H9 (cell line): Measurements from ENCODE around the gene RASIP1. TPM values are rescaled to one million over a fixed set of nuclear protein-coding genes. Genes with fewer than 3 reads are reported as not detected.

ENCODE experiments used
- DNase-seq: peaks from one replicate; pipeline ENCODE4 v3.0.0-alpha.2; 2017
- H2AFZ ChIP-seq: one replicate; pipeline ENCODE4 v1.6.1; 2013; ENCODE audit warnings: mild to moderate bottlenecking, low read length, control low read depth, moderate library complexity
- H2AK5ac ChIP-seq: 2 replicates; pipeline ENCODE4 v1.6.1; 2013; ENCODE audit warnings: low read length, control low read depth, mixed read lengths; ENCODE audit not compliant: insufficient read length
- H2BK120ac ChIP-seq: one replicate; pipeline ENCODE4 v1.6.1; 2013; ENCODE audit warnings: low read depth, mild to moderate bottlenecking, low read length, control low read depth, inconsistent platforms; ENCODE audit not compliant: poor library complexity, severe bottlenecking
- H2BK12ac ChIP-seq: 2 replicates; pipeline ENCODE4 v1.6.1; 2013; ENCODE audit warnings: low read length, control low read depth, mixed read lengths, low read depth; ENCODE audit not compliant: insufficient read length
- H2BK15ac ChIP-seq: 2 replicates; pipeline ENCODE4 v1.6.1; 2013; ENCODE audit warnings: low read depth, low read length, control low read depth
- H2BK20ac ChIP-seq: one replicate; pipeline ENCODE4 v1.6.1; 2013; ENCODE audit warnings: low read depth, mild to moderate bottlenecking, low read length, control low read depth, inconsistent platforms; ENCODE audit not compliant: poor library complexity, severe bottlenecking
- H2BK5ac ChIP-seq: 2 replicates; pipeline ENCODE4 v1.6.1; 2013; ENCODE audit warnings: low read length, control low read depth, mixed read lengths; ENCODE audit not compliant: insufficient read length
- H3K14ac ChIP-seq: 2 replicates; pipeline ENCODE4 v1.6.1; 2013; ENCODE audit warnings: low read length, control low read depth; ENCODE audit not compliant: insufficient read depth
- H3K18ac ChIP-seq: 2 replicates; pipeline ENCODE4 v1.6.1; 2013; ENCODE audit warnings: low read depth, mild to moderate bottlenecking, mixed read lengths, low read length, control low read depth; ENCODE audit not compliant: insufficient read length
- H3K23ac ChIP-seq: 2 replicates; pipeline ENCODE4 v1.6.1; 2013; ENCODE audit warnings: low read length, control low read depth, mixed read lengths, low read depth; ENCODE audit not compliant: insufficient read length
- H3K23me2 ChIP-seq: 2 replicates; pipeline ENCODE4 v1.6.1; 2013; ENCODE audit warnings: low read depth, mild to moderate bottlenecking, mixed read lengths, low read length, control low read depth; ENCODE audit not compliant: insufficient read length, poor library complexity, severe bottlenecking
- H3K27ac ChIP-seq: 2 replicates; pipeline ENCODE4 v1.5.1; 2013; ENCODE audit warnings: low read length, control low read depth, mixed read lengths, low read depth; ENCODE audit not compliant: insufficient read length
- H3K27me3 ChIP-seq: 2 replicates; pipeline ENCODE4 v1.6.1; 2013; ENCODE audit warnings: low read length, control low read depth, inconsistent platforms; ENCODE audit not compliant: insufficient read depth
- H3K4ac ChIP-seq: 2 replicates; pipeline ENCODE4 v1.6.1; 2013; ENCODE audit warnings: low read depth, mild to moderate bottlenecking, control low read depth, inconsistent platforms, low read length, moderate library complexity
- H3K4me1 ChIP-seq: 2 replicates; pipeline ENCODE4 v1.6.1; 2013; ENCODE audit warnings: low read length, control low read depth, inconsistent platforms; ENCODE audit not compliant: insufficient read depth
- H3K4me2 ChIP-seq: 2 replicates; pipeline ENCODE4 v1.6.1; 2013; ENCODE audit warnings: low read length, control low read depth, mixed read lengths; ENCODE audit not compliant: insufficient read length, insufficient read depth
- H3K56ac ChIP-seq: 2 replicates; pipeline ENCODE4 v1.6.1; 2013; ENCODE audit warnings: low read depth, mild to moderate bottlenecking, mixed read lengths, low read length, control low read depth; ENCODE audit not compliant: insufficient read length
- H3K79me1 ChIP-seq: 2 replicates; pipeline ENCODE4 v1.6.1; 2013; ENCODE audit warnings: low read depth, mild to moderate bottlenecking, moderate library complexity, low read length, control low read depth, inconsistent platforms; ENCODE audit not compliant: insufficient read depth, poor library complexity, severe bottlenecking
- H3K79me2 ChIP-seq: 2 replicates; pipeline ENCODE4 v1.6.1; 2013; ENCODE audit warnings: low read length, control low read depth, inconsistent platforms; ENCODE audit not compliant: insufficient read depth
- H3K9ac ChIP-seq: 2 replicates; pipeline ENCODE4 v1.6.1; 2013; ENCODE audit warnings: low read length, control low read depth, mixed read lengths; ENCODE audit not compliant: insufficient read length; ENCODE audit errors: extremely low read depth
- H3K9me3 ChIP-seq: one replicate; pipeline ENCODE4 v1.6.1; 2013; ENCODE audit warnings: low read depth, low read length, inconsistent platforms; ENCODE audit not compliant: control insufficient read depth
- H3T11ph ChIP-seq: one replicate; pipeline ENCODE4 v1.6.1; 2013; ENCODE audit warnings: mild to moderate bottlenecking, low read length, control low read depth, inconsistent platforms
- H4K20me1 ChIP-seq: one replicate; pipeline ENCODE4 v1.6.1; 2013; ENCODE audit not compliant: control insufficient read depth, insufficient read length, insufficient read depth
- H4K5ac ChIP-seq: 2 replicates; pipeline ENCODE4 v1.6.1; 2013; ENCODE audit warnings: low read depth, mild to moderate bottlenecking, mixed read lengths, low read length, control low read depth; ENCODE audit not compliant: insufficient read length
- H4K8ac ChIP-seq: replicated peaks from 2 replicates; pipeline ENCODE4 v1.6.1; 2013; ENCODE audit warnings: low read length, control low read depth, mixed read lengths, low read depth; ENCODE audit not compliant: insufficient read length
- H4K91ac ChIP-seq: 2 replicates; pipeline ENCODE4 v1.6.1; 2013; ENCODE audit warnings: low read depth, mild to moderate bottlenecking, moderate library complexity, mixed read lengths, low read length, control low read depth; ENCODE audit not compliant: insufficient read length
- H3K27ac Mint-ChIP-seq, 3 experiments: 2 replicates in 2 of 3; 3 replicates in 1 of 3; pipeline ENCODE4 v1.8.0; 2020 to 2021; ENCODE audit warnings: mixed read lengths in 3 of 3, mild to moderate bottlenecking in 1 of 3, moderate library complexity in 1 of 3
- H3K27me3 Mint-ChIP-seq: 2 replicates; pipeline ENCODE4 v1.8.0; 2021; ENCODE audit warnings: low read depth, mild to moderate bottlenecking, moderate library complexity, mixed read lengths
- H3K36me3 Mint-ChIP-seq, 3 experiments: 2 replicates in 2 of 3; 3 replicates in 1 of 3; pipeline ENCODE4 v1.8.0; 2020 to 2021; ENCODE audit warnings: low read depth in 3 of 3, mixed read lengths in 3 of 3; ENCODE audit not compliant: insufficient read depth in 1 of 3
- H3K4me1 Mint-ChIP-seq, 2 experiments: 2 replicates each; pipeline ENCODE4 v1.8.0; 2020; ENCODE audit warnings: mixed read lengths in 2 of 2
- H3K4me3 Mint-ChIP-seq, 2 experiments: 2 replicates in 1 of 2; 3 replicates in 1 of 2; pipeline ENCODE4 v1.8.0; 2020 to 2021; ENCODE audit warnings: mild to moderate bottlenecking in 2 of 2, mixed read lengths in 2 of 2, moderate library complexity in 1 of 2
- H3K9me3 Mint-ChIP-seq, 2 experiments: 2 replicates in 1 of 2; 3 replicates in 1 of 2; pipeline ENCODE4 v1.8.0; 2020; ENCODE audit warnings: mild to moderate bottlenecking in 2 of 2, mixed read lengths in 2 of 2, moderate library complexity in 1 of 2
- CTCF ChIP-seq: fragments of 200-600 bp; sonication (generic); conservative IDR thresholded peaks from 3 replicates; pipeline ENCODE4 v1.8.0; 2021; ENCODE audit warnings: antibody characterized with exemption, mild to moderate bottlenecking
- WGBS: extraction: QIAGEN DNeasy Blood & Tissue Kit; methylation state at CpG from one replicate; pipeline ENCODE4 v1.1.7; 2013; ENCODE audit warnings: missing lambda C conversion rate, low lambda C conversion rate, mixed read lengths; ENCODE audit not compliant: insufficient read length; ENCODE audit errors: extremely low coverage; 5-methylcytosine and 5-hydroxymethylcytosine counted together
- total RNA-seq: library from RNA; stranded (reverse); gene quantifications from 2 replicates; pipeline ENCODE4 v1.2.1, GENCODE V29; 2021

Gene RASIP1
- total RNA-seq, 1 experiment from 2014 or later = 2.4 TPM

GRCh38 chr19:48676487-48676886 is 63.9 kb downstream of the RASIP1 start:
- Mint-ChIP-seq H3K27me3 (peaks cover 6% of the 10 kb centered on the region), H3K9me3 (no peaks in the 10 kb centered on the region), H3K27ac (no peak overlapping the region; a peak in 1 of 7 replicates), H3K4me3 (no peak overlapping the region), H3K4me1 (peaks cover 26 to 30% of the 10 kb centered on the region in 2 experiments), H3K36me3 (no peaks in the 10 kb centered on the region)
- H2BK12ac ChIP-seq = no peak overlapping the region
- H2AFZ ChIP-seq = no peak overlapping the region
- H3K23ac ChIP-seq = no peak overlapping the region
- no peak overlapping the region for H3K4me2 ChIP-seq
- H3K79me1 ChIP-seq = no peaks in the 10 kb centered on the region
- no peak overlapping the region for H4K5ac ChIP-seq
- no peak overlapping the region for H2BK20ac ChIP-seq
- H3K56ac ChIP-seq = no peak overlapping the region
- no peak overlapping the region for H3T11ph ChIP-seq
- no peak overlapping the region for H3K14ac ChIP-seq
- H3K9me3 ChIP-seq = no peaks in the 10 kb centered on the region
- no peak for DNase-seq
- H3K27me3 ChIP-seq = no peaks in the 10 kb centered on the region
- H3K79me2 ChIP-seq = no peaks in the 10 kb centered on the region
- H4K20me1 ChIP-seq = no peaks in the 10 kb centered on the region
- no peak overlapping the region for H2AK5ac ChIP-seq
- TF ChIP-seq CTCF = no peak
- H2BK15ac ChIP-seq = no peak overlapping the region
- no peak overlapping the region for H3K9ac ChIP-seq
- H4K8ac ChIP-seq = no peak overlapping the region
- H2BK120ac ChIP-seq = no peak overlapping the region
- H4K91ac ChIP-seq = no peak overlapping the region
- no peak overlapping the region for H3K4ac ChIP-seq
- H3K23me2 ChIP-seq = no peaks in the 10 kb centered on the region
- H3K27ac ChIP-seq = no peak overlapping the region
- no peak overlapping the region for H3K18ac ChIP-seq
- no CpG with 5 or more reads among the region's 17 CpGs for WGBS
- no peaks in the 10 kb centered on the region; the same call in 1 of the 2 replicates for H3K4me1 ChIP-seq
- no peak overlapping the region for H2BK5ac ChIP-seq
